Activated CD4-positive, CD25-positive, alpha-beta regulatory T cell (primary cell): Measurements from ENCODE around the gene NNT.
"Not testable (repeated sequence)": the region's sequence is repeated elsewhere in the genome, so short reads cannot be mapped to it uniquely, and the experiment has no call there.

Experiments used
- DNase-seq, 4 experiments: peaks; one replicate each; lab custom pipeline; 2025; lab: John Stamatoyannopoulos, UW

NNT gene

DNA sequence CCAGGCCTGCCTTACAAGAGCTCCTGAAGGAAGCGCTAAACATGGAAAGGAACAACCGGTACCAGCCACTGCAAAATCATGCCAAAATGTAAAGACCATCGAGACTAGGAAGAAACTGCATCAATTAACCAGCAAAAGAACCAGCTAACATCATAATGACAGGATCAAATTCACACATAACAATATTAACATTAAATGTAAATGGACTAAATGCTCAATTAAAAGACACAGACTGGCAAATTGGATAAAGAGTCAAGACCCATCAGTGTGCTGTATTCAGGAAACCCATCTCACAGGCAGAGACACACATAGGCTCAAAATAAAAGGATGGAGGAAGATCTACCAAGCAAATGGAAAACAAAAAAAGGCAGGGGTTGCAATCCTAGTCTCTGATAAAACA lies 116.8 kb downstream of the NNT start:
- not testable (repeated sequence) for DNase-seq

DNA sequence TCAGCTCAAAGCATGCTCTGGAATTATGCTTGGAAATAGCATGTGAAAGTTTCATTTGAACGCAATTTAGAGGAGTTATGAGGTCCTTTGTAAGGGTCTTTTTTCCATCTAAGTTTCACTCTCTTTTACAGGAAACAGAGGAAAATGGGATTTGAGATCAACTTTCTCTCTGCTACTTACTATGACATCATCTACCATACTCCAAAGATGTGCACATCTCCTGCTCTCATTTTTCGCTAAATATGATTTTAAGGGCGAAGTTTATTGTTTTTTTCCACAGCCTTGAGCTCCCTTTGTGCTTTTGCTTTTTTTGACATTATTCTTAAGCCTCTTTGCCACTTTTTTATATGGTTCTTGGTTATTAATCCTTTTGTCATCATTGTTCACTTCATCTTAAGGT lies 125.6 kb downstream of the NNT start:
- DNase-seq: no peak

DNA sequence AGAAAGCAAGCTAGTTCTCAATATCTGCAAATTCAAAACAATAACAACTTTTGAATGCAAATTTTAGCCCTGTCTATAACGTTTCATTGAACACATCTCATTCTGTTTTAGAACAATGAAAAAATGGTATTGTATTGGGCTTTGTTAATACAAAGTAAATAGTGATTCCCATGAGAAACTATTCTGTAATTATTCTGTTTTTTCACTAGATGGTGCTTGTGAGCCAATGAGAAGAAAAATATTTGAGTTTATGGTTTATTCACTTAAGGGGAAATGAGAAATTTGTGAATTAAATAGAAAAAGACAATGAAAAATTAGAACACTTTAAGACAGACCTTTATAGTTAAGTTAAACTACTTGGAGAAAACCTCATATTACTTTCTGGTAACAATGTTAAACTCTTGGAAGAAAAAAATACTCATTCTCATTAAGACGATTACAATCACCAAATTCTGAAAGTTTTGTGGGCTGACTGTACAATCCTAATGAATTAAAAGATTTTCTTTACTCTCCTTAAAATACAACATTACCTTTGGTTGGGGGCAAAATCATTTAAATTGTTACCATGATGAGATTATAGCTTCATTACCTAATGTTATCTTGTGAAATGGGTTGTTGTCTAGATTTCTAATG lies 127.0 kb downstream of the NNT start:
- DNase-seq: no peak

DNA sequence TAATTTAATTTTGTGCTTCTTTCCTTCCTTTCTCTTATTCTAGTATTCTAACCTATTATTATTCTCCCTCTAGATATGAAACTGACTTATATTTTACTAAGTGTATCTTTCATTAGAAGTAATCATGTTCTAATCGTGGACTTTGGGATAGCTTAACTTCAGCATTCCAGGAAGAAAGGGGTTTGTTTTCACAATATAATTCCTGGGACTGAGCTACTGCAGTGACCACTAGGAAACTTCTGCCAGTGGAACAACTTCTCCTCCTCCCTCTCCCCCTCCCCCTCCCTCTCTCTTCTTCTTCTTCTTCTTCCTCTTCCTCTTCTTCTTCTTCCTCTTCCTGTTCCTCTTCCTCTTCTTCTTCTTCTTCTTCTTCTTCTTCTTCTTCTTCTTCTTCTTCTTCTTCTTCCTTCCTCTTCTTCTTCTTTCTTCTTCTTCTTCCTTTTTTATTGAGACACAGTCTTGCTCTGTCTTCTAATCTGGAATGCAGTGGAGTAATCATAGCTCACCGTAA lies 127.9 kb downstream of the NNT start:
- no peak for DNase-seq

DNA sequence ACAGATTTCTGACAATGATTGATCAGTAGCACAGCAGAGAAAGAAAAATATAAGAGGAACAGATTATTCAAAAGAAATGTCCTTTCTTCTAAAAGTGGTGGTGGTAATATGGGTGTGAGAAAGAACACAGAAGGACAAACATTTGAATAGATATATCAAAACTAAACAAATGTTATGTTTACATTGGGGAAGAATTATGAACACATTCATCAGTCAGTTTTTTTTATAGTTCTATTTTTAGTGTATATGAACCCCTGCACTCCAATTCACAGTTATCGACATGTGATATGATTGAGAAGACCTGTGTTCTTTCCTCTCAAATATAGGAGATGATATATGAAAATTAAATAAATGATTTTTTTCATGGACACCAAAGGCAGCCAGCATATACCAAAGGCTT lies 128.6 kb downstream of the NNT start:
- no peak for DNase-seq

DNA sequence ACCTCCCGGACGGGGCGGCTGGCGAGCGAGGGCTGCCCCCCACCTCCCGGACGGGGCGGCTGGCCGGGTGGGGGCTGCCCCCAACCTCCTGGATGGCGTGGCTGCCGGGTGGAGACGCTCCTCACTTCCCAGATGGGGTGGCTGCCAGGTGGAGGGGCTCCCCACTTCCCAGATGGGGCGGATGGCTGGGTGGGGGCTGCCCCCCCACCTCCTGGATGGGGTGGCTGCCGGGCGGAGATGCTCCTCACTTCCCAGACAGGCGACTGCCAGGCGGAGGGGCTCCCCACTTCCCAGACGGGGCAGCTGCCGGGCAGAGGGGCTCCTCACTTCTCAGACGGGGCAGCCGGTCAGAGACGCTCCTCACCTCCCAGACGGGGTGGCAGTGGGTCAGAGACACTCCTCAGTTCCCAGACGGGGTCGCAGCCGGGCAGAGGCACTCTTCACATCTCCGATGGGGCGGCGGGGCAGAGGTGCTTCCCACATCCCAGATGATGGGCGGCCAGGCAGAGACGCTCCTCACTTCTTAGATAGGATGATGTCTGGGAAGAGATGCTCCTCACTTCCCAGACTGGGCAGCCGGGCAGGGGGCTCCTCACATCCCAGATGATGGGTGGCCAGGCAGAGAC lies 143.1 kb downstream of the NNT start:
- not testable (repeated sequence) for DNase-seq

DNA sequence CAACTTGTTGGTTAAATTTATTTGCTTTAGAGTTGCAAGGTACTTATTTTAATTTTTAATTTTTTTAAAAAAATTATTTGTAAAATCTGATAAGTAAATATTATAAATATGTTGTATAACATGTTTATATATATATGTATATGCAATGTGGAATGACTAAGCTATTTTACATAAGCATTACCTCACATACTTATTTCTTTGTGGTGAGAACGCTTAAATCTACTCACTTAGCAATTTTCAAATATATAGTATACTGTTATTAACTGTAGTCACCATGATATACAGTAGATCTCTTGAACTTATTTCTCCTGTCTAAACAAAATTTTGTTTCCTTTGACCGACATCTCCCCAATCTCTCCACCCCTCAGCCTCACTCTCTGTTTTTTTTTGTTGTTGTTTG lies 147.8 kb downstream of the NNT start:
- no peak for DNase-seq

DNA sequence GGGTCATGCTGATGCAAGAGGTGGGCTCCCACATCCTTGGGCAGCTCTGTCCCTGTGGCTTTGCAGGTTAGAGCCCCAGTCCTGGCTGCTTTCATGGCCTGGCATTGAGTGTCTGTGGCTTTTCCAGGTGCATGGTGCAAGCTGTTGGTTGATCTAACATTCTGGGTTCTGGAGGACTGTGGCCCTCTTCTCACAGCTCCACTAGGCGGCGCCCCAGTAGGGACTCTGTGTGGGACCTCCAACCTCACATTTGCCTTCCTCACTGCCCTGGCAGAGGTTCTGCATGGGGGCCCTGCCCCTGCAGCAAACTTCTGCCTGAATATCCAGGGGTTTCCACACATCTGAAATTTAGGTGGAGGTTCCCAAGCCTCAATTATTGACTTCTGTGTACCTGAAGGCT lies 150.1 kb downstream of the NNT start:
- DNase-seq: no peak
